OCI-LY1 (cell line): ENCODE results near the gene PSD.

Experiments
- CTCF ChIP-seq: fragments of 200-600 bp; sonication (generic), shearing (Covaris generic); IDR thresholded peaks from 2 replicates; pipeline ENCODE4 v1.5.1; 2017; ENCODE audit warnings: mild to moderate bottlenecking, antibody characterized with exemption, low read length, moderate library complexity, mixed read lengths
- EZH2 ChIP-seq: fragments of 200-600 bp; sonication (generic), shearing (Covaris generic); IDR thresholded peaks from 2 replicates; pipeline ENCODE4 v1.8.0; 2017; ENCODE audit warnings: borderline replicate concordance, mixed run types, mild to moderate bottlenecking, antibody characterized with exemption, low read length, moderate library complexity, mixed read lengths

GRCh38 chr10:102396730-102397151 lies 21.8 kb downstream of the PSD start:
- TF ChIP-seq CTCF (no peak), EZH2 (no peak)
